Occipital lobe (tissue), 2 donors: Measurements from ENCODE around the gene SASH1. TPM values are rescaled to one million over a fixed set of nuclear protein-coding genes. Genes with fewer than 3 reads are reported as not detected.

Experiments
- DNase-seq: peaks from one replicate; lab custom pipeline; 2025; lab: John Stamatoyannopoulos, UW
- total RNA-seq: library from RNA; depleted of rRNA; stranded (reverse); fragments of >200 nt; gene quantifications from one replicate; pipeline ENCODE4 v1.2.3, GENCODE V29; 2014

The SASH1 gene
- total RNA-seq, 1 donor from 2014 or later: 25.4 TPM

GRCh38 chr6:148457137-148457842, 114.7 kb downstream of the SASH1 start:
- DNase-seq: no peak

DNA sequence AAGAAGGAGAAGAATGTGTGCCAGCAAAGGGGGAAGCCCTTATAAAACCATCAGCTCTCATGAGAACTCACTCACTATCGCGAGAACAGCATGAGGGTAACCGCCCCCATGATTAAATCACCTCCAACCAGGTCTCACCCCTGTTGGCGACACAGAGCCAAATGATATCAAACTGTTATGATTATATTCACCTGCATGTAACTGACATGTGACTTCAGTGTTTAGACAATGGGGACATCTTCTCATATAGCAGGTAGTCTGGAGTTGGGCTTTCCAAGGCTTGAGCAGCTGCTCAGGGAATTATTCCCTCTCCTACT, 115.2 kb downstream of the SASH1 start:
- no peak for DNase-seq

GRCh38 chr6:148459238-148459637, 116.6 kb downstream of the SASH1 start:
- DNase-seq: no peak

DNA sequence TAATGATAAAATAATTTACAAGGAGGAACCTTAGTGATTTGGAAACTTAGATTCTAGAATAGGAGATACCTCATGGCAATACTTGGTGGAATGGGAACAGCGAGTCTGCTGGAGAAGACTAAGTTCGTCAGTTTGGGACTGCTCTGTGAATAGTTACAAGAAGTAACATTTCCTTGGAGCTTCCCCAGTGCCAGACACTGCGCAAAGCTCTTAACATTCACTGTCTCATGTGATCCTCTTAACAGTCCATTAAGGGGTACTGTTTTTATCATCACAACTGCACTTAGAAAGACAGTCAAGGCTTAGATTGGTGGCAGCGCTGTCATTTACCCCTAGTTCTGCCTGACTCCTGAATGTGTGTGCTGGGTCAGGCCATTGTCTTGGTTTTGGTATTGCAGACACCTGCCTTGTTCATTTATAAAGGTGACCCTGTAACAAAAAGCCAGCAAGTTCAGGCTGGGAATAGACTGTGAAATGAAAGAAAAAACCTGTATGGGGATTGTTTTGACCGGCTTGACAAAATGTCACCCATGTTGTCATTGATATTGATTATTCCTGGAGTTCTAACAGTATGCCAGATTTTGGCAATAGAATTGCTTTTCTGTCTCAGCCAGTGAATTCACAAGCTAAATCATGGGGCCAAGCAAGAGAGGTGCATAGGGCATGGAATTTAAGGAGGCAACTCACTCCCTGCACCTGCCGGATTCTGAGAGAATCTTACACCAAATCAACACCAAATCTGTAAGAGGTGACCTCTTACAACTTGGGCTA, 118.4 kb downstream of the SASH1 start:
- DNase-seq: no peak

- no peak for DNase-seq
Observed at GRCh38 chr6:148461986-148462577, 119.4 kb downstream of the SASH1 start.

DNA sequence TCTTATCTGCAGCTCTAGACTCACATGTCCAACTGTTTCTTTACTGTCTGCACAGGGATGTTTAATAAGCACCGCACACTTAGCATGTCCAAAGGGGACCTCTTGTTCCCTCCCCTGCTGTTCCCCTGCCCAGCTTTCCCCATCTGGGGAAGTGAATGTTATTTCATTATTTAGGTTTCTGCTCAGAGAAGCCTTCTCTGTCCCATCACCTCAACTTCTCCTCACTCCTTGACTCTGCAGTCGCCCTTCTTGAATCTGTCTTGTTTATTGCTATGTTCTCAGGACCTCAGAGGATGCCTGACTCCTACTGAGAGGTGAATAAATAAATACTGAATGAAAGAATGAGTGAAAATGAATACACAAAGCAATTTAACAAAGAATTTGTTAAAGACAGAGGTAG, 121.0 kb downstream of the SASH1 start:
- DNase-seq: no peak

GRCh38 chr6:148464319-148465010, 121.8 kb downstream of the SASH1 start:
- DNase-seq: peak; percentile 58

GRCh38 chr6:148465011-148465335, 122.3 kb downstream of the SASH1 start:
- DNase-seq: no peak

DNA sequence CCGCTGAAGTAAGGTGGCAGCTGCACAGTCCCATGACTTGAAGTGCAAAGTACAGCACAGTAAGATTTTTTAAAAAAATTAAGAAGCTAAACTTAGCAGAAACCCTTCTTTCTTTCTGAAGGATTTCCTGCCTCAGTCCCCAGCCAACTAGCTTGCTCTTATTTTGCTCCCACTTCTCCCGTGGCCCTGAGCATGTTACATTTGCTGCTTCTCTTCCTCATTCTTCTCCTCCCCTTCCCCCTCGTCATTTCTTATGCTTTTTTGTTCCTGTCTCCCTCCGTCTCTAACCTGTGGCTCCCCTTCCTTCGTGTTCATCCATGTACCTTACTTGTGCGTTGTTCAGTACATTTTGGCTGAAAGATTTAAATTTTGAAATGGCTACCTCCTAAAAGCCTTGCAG, 123.0 kb downstream of the SASH1 start:
- DNase-seq: no peak

DNA sequence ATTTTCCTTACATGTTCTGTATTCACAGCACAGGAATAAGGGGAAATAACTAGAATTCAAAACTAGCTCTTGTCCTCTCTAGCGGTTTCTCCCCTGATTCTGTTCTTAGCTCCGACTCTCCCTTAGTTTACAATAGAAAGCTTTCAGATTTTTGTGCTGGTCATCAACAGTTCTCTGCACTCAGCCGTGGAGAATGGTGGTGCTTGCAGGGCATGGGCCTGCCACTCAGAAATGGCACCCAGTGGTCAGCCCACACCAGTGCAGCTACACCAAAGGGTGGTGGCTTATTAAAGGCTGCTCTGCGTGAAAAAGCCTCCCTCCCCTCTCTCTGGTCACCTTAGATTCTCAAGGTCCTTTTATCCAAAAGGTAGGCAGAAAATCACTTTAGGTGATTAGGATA, 123.5 kb downstream of the SASH1 start:
- DNase-seq: no peak

DNA sequence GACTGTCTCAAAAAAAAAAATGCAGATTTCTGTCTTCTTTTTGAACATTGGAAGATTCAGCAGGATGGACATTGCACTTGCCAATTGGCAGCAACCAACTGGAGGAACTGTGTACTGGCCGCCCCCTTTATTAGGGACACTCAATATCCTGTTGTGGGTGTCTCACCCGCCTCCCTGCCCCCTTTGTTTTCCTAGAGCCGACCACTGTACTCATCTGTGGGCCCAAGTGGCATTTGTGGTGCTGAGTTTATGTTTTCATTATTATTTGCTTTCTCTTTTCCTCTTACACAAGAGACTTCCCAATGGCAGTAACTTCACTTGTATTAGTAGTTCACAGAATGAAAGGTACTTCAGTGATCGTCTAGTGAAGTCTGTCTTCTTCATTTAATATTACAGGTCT, 125.3 kb downstream of the SASH1 start:
- DNase-seq: no peak

DNA sequence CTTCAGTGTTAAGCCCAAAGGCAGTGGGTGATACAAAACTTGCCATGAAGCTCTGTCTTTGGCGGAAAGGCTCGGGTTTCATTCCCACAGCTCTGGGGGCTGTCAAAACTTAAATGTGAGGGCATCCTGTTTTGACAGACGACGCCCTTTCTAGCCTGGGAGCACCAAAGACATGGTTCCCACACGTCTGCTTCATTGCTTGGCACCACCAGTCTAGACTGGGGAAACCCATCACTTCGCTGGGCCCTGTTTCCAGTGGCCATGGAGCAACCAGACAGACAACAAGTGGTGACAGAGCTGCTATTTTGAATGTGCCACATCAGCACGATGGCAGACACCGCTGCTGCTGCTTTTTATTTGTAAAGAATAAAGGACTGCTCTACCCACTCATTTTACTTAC, 127.5 kb downstream of the SASH1 start:
- no peak for DNase-seq

GRCh38 chr6:148470606-148471465, 128.2 kb downstream of the SASH1 start:
- no peak for DNase-seq

- no peak for DNase-seq
Observed at GRCh38 chr6:148471624-148472159, 129.1 kb downstream of the SASH1 start.

DNA sequence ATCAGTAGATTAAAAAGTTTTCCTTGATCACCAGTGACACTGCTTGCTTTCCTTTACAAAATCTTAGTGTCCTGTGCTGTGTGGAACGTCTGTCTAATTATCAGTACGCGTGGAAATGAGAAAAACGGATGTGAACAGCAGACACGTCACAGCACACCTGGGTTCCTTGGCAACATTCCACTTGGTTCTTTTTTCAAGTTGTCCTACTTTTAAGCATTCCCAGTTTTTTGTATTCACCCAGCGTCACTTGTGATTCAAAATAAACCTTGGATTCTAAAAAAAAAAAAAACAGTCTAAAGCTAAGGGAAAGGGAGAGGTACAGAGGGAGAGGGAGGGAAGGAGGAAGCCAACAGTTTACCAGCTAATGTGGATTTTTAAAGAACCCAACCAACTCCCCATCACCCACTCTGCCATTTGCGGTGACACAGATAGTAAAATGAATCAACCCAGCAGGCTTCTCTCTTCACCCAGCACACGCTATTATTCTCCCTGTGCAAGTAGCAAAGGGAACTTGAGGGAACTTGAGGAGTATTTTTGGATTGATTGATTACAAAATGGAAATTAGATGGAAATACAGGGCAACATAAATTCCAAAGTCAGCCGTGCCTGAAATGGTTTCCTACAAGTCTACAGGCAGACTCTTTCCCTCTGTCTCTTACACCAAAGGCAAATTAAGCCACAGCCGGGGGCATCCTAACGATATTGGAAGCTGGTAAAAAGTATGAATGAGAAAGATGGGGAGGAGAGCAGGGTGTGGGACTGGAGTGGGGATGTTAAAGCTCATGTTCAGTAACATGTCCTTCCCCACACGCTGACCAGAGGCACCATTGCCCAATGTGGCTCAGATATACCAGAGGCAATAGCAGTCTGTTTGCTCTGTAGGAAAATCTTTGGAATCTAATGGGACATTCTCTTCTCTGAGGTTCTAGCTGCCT, 129.8 kb downstream of the SASH1 start:
- DNase-seq: no peak

DNA sequence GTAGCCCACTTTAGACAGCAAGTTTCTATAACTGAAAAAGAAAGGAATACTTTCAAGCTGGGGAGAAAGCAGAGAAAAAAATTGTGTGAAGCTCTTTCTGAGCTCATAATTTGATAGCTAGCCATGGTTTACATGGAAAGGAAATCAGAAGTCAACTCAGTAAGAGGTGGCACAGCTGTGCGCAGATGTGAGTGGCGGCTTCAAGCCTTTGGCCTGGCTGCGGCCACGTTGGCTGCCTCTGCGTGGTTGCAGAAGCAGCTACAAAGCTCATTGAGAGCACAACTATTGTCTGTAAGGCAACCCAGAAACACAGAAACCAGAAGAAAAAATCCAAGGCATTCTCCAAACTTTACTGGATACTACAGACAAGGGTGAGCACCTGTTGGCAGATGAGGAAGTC, 136.9 kb downstream of the SASH1 start:
- DNase-seq: no peak

DNA sequence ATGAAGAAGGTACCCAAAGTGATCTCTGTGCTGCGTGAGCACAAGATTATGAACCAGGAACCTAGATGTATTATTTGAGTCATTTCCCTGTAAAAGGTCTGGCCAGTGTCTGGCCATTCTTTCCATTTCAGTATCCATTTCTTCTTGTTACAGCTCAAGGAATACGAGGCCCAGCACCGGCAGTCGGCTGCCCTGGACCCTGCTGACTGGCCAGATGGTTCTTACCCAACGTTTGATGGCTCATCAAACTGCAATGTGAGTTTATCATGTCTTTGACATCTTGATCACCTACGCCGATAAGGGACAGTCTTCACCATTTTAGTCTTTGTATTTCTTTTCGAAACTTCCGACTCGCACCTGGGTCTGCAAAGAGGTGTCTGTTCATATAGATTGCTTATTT, 144.8 kb downstream of the SASH1 start:
- DNase-seq: no peak

DNA sequence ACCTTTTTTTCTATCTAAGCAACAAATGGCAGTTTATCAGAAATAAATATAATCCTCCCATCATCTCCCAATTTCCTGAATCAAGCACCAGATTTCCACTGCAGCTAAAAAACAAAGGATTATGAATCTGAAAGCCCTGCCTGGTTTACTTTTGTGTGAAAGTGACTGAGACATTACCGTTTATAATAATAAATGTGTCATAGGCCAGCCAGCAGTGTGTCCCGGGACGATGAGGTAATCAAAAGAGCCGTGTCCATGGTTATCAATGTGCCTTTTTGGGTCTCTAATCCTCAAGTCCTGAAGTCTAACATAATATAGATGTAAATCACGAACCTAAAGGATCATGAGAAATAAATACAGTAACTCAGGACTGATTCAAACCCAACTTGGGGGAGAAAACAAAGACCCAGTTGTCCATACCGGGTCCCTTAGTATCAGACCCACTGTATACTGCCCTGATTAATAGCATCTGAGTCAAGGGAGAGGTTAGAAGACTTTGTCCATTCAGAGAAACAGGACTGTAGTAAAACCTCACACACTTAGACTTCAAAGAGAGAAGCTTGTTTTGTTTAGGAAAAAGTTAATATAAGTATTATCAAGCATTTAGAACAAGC, 149.1 kb downstream of the SASH1 start:
- DNase-seq: no peak

DNA sequence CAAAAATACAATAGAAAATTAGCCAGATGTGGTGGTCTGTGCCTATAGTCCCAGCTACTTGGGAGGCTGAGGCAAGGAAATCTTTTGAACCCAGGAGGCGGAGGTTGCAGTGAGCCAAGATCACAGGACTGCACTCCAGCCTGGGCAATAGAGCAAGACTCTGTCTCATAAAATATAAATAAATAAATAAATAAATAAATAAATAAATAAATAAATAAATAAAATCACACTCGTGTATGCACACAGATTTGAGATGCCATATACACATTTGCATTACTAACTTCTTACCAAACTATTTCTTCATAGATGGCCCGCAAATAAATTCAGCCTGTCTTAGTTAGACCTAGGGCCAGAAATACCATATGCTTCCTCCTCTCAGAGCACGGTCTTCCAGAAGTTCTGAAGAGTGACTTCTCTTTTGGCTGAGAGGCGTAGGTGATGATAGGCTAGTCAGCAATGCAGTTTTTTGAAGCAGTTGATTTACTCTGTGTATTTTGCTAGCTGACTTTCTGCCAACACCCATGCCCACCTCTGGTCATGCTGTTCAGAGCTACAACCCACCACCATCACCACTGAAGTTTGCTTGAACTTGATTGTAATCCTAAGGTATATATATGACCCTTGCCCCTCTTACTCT, 150.1 kb downstream of the SASH1 start:
- no peak for DNase-seq
